TTC549 (cell line): ENCODE measurements around the gene LRP1-AS.

Source experiments
- FAIRE-seq: peaks from 2 replicates; lab custom pipeline; 2012; peaks lifted over from hg19 to GRCh38; lab: Jason Lieb, UNC

LRP1-AS gene

DNA sequence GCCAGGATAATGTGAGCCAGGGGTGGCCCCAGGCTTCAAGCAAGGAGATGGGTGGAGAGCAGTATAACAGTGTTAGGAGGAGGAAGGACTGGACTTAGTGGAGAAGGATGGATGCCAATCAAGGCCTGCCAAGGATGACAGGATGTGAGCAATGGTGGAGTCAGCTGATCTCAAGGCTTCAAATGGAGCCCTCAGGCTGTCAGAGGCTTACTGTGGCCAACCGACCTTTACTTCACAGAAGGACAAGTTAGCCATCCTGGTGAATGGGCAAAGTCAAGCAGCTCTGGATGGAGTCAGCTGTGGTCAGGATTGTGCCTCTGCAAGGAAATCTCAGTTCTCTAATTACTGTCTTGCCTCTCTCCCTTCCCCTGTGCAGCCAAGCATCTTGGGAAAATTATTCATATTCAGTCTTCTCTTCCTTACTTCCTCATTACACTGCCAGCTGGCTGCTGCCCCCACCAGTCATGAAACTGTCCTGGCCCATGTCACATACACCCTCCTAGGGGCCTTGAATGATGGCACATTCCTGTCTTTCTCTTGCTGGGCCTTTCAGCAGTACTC, 28.6 kb downstream of the LRP1-AS start:
- FAIRE-seq, result no peak

- no peak for FAIRE-seq
These were observed 30.7 kb downstream of the LRP1-AS start for GRCh38 chr12:57116580-57117281.

- FAIRE-seq, result no peak
These were observed 34.7 kb downstream of the LRP1-AS start for GRCh38 chr12:57112492-57113294.

- no peak for FAIRE-seq
These were observed 36.2 kb downstream of the LRP1-AS start, which contains the start of gene STAT6 for GRCh38 chr12:57111031-57111734. TSS of gene STAT6 (minus strand) at chr12:57111362. CDS start at chr12:57108278, 3,084 bp downstream.

- FAIRE-seq, result no peak
These were observed 37.1 kb downstream of the LRP1-AS start for GRCh38 chr12:57110104-57111030.

DNA sequence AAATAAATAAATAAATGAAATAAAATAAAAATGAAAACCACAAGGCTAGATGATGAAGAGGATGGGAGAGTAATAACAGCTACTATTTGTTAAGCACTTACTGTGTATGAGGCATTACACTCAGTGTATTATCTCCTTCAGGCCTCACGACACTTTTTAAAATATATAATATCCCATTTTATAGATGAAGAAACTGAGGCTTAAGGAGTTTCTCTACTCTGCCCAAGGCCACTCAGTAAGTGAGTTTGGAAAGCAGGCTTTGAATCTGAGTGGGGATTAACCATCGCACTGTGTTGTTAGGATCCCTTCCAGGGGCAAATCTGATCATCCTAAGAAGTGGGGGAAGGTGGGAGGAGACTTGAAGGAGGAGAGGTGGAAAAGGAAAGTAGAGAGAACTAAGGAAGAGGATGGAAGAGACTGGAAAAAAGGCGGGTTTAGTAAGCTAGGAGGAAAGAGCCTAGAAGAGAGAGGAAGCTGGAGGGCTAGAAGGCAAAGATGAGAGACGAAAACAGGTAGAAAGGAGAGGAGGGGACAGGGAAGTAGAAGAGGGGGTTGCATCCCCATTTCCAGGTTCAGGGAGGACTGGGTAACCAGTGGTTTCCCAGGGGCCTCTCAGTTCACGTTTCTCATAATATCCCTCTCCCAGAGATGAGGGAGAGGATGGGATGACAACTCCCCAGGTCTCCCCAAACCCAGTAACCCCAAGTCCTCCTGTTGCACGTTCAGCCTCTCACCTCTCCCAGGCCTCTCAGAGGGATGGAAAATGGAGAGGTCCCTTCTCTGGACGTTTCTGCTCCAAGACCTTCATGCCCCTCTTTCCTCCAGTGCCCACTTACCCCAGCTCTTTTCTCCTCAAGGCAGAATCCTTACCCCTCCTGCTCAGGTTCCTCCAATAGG, 38.0 kb downstream of the LRP1-AS start:
- FAIRE-seq, result no peak

- FAIRE-seq, result no peak
These were observed 39.8 kb downstream of the LRP1-AS start for GRCh38 chr12:57107456-57108155.

DNA sequence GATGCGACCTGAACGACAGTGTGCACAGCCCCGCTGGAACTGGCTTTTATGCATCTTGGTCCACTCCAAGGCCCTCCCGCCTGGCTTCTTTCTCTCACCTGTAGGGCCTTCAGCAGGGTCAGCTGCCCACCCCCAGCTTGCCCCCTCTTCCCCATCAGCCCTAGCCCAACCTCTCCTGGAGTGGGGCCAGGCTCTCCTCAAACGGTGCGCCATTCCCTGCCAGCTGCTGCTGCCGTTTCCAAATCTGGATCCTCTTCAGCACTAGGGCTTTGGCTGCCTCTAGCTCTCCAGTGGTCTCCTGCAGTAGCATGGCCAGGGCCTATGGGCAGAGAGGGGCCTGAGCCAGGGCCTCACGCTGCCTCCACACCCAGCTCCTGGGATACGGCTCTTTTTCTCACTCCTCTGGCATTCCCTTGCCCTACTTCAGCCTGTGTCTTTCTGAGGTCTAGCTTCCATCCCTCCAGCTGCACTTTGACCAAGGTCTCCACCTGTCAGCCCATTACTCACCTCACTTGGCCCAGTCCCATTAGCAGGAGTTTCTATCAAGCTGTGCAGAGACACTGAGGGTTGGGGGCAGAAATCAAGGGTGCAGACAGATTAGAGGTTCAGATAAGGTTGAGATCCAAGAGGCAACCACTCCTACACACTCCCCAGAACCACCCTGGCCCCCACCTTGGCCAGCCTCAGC, 41.3 kb downstream of the LRP1-AS start:
- FAIRE-seq, result no peak

DNA sequence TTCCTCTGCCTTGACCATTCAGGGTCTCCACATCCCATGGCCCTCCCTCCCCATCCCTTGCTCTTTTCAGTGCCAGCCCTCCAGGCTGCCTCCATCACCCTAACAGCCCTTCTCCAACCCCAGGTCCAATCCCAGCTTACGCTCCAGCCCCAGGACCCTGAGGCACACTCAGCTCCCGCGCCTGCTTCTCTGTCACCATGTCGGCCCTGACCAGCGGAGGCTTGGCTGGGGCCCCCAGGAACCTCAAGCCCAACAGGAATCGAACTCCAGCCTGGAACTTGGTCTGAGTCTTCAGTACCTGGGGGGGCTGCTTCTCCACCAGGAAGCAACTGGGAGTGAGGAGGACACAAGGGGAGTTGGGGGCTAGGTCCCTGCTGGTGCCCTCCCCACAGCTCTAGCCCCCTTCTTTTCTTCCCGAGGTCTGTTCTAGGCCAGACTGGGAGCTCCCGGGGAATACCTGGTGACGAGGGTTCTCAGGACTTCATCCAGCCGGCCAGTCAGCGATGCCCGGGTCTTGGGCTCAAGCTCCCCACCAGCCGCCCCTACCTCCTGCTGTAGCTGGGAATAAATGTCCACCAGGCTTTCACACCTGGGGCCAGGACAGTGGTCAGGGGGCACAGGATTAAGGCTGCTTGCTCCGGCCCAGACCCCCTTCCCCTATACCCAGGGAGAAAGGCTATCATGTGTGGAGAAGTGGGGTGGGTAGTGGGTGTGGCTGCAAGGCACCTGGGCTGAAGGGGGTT, 42.2 kb downstream of the LRP1-AS start:
- no peak for FAIRE-seq

GRCh38 chr12:57104292-57104910, 43.0 kb downstream of the LRP1-AS start:
- FAIRE-seq, result no peak

DNA sequence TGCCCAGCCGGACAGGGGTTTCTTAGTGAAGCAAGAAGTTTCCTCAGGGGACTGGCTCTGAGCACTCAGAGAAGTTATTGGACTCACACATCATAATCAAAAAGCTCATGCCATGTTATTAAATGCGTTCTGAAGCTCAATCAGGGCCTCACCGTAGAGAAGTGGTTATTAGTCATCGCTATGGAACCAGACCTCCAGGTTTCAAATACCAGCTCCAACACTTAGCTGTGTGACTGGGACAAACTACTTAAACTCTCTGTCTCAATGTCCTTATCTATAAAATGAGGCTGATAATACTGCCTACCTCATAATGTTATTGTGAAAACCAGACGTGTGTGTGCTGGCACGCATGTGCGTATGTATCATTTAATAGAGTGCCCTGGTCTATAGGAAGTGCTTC, 43.6 kb downstream of the LRP1-AS start:
- FAIRE-seq, result no peak

- FAIRE-seq, result no peak
These were observed 45.3 kb downstream of the LRP1-AS start for GRCh38 chr12:57101892-57102695.

GRCh38 chr12:57099766-57100165, 47.7 kb downstream of the LRP1-AS start:
- FAIRE-seq, result no peak

DNA sequence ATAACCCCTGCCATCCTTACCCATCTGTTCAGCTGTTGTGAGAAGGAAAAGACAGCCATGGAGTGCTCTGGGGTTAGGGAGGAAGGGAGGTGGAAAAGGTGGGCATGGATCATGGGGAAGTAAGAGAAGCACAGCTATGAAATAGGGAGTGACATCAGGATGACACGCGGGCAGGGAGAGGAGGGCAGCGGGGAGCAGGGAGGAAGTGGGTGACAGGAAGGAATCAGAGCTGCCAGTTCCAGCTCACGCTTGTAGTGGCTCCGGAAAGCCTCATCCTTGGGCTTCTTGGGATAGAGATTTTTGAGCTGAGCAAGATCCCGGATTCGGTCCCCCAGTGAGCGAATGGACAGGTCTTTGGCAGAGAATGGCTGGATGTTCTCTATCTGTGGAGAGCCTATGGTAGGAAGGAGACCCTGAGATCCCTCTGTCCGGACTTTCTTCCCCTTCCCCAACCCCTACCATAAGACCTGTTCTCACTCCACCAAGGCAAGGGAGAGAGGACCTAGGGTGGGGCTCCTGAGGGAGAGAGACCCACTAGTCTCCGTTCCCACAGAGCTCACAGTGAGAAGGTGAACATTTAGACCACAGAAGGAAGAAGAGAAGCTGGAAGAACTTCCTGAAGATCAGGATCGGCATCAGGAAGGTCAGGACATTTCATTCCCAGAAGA, 48.2 kb downstream of the LRP1-AS start:
- FAIRE-seq, result no peak

GRCh38 chr12:57098546-57098945, 48.9 kb downstream of the LRP1-AS start:
- FAIRE-seq, result no peak

DNA sequence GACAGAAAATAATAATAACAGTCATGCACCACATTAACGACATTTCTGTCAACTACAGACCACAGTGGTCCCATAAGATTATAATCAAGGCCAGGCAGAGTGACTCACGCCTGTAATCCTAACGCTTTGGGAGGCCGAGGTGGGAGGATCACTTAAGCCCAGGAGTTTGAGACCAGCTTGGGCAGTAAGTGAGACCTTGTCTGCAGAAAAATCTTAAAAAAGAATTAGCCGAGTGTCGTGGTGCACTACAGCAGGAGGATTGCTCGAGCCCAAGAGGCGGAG, 49.9 kb downstream of the LRP1-AS start:
- FAIRE-seq, result no peak
